Measurements from ENCODE around the gene ALKBH2. TPM values are rescaled to one million over a fixed set of nuclear protein-coding genes. Genes with fewer than 3 reads are reported as not detected.

The ALKBH2 gene
- total RNA-seq, 1 donor from 2014 or later: 16.4 TPM

DNA sequence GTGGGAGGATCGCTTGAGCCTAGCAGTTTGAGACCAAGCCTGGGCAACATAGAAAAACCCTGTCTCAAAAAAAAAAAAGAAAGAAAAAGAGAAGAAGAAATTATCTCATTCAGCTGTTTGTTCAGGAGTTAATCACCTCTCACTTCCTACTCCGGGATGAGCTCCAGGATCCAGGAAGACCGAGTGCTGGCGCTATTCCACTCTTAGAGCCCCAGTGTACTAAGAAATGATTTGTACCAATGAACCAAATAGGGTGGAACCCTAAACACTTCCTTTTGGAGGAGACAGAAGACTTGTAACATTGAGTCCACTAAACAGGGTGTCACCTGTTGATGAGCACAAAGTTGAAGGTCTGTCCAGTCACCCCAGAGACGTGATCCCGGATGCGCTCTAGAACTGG lies 3.6 kb downstream of the ALKBH2 start:
- Mint-ChIP-seq H3K9me3 (ENCODE audit: unreplicated experiment) (peaks cover 5% of the 10 kb centered on the region), H3K36me3 (ENCODE audit: unreplicated experiment) (no peaks in the 10 kb centered on the region), H3K27ac (ENCODE audit: unreplicated experiment) (no peak overlapping the region), H3K4me1 (ENCODE audit: low read depth, unreplicated experiment) (peaks cover 6% of the 10 kb centered on the region), H3K4me3 (ENCODE audit: unreplicated experiment) (no peak overlapping the region), H3K27me3 (ENCODE audit: unreplicated experiment) (no peaks in the 10 kb centered on the region)
- DNase-seq: no peak
- TF ChIP-seq, protein P1, sequence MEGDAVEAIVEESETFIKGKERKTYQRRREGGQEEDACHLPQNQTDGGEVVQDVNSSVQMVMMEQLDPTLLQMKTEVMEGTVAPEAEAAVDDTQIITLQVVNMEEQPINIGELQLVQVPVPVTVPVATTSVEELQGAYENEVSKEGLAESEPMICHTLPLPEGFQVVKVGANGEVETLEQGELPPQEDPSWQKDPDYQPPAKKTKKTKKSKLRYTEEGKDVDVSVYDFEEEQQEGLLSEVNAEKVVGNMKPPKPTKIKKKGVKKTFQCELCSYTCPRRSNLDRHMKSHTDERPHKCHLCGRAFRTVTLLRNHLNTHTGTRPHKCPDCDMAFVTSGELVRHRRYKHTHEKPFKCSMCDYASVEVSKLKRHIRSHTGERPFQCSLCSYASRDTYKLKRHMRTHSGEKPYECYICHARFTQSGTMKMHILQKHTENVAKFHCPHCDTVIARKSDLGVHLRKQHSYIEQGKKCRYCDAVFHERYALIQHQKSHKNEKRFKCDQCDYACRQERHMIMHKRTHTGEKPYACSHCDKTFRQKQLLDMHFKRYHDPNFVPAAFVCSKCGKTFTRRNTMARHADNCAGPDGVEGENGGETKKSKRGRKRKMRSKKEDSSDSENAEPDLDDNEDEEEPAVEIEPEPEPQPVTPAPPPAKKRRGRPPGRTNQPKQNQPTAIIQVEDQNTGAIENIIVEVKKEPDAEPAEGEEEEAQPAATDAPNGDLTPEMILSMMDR (IDR thresholded peaks at IDR 0.05; ENCODE audit: partially characterized antibody, unreplicated experiment): no peak

- peaks cover under 1% of the 10 kb centered on the region for H3K9me3 Mint-ChIP-seq (ENCODE audit: unreplicated experiment)
- no peak overlapping the region for H3K27ac Mint-ChIP-seq (ENCODE audit: unreplicated experiment)
Measured at GRCh38 chr12:109088818-109089217, 4.5 kb downstream of the ALKBH2 start.

GRCh38 chr12:109087250-109087649 lies 6.0 kb downstream of the ALKBH2 start:
- H3K27ac Mint-ChIP-seq (ENCODE audit: unreplicated experiment): no peak overlapping the region
- no peak overlapping the region for H3K4me3 Mint-ChIP-seq (ENCODE audit: unreplicated experiment)
- no peaks in the 10 kb centered on the region for H3K9me3 Mint-ChIP-seq (ENCODE audit: unreplicated experiment)
- H3K27me3 Mint-ChIP-seq (ENCODE audit: unreplicated experiment): no peaks in the 10 kb centered on the region
- TF ChIP-seq, protein P1 (IDR thresholded peaks at IDR 0.05; ENCODE audit: partially characterized antibody, unreplicated experiment): no peak
- no peaks in the 10 kb centered on the region for H3K4me1 Mint-ChIP-seq (ENCODE audit: low read depth, unreplicated experiment)
- DNase-seq: no peak
- H3K36me3 Mint-ChIP-seq (ENCODE audit: unreplicated experiment): peaks cover 1% of the 10 kb centered on the region

More at GRCh38 chr12:109088818-109089217, 4.5 kb downstream of the ALKBH2 start:
- TF ChIP-seq, protein P1 (IDR thresholded peaks at IDR 0.05; ENCODE audit: partially characterized antibody, unreplicated experiment): no peak
- peaks cover 6% of the 10 kb centered on the region for H3K4me1 Mint-ChIP-seq (ENCODE audit: low read depth, unreplicated experiment)
- no peak for DNase-seq
- H3K4me3 Mint-ChIP-seq (ENCODE audit: unreplicated experiment): no peak overlapping the region
- no peaks in the 10 kb centered on the region for H3K36me3 Mint-ChIP-seq (ENCODE audit: unreplicated experiment)
- H3K27me3 Mint-ChIP-seq (ENCODE audit: unreplicated experiment): no peaks in the 10 kb centered on the region

GRCh38 chr12:109085590-109085989 lies 7.7 kb downstream of the ALKBH2 start:
- Mint-ChIP-seq H3K27me3 (ENCODE audit: unreplicated experiment) (no peaks in the 10 kb centered on the region), H3K36me3 (ENCODE audit: unreplicated experiment) (peaks cover 6% of the 10 kb centered on the region), H3K27ac (ENCODE audit: unreplicated experiment) (no peak overlapping the region), H3K4me1 (ENCODE audit: low read depth, unreplicated experiment) (no peaks in the 10 kb centered on the region), H3K9me3 (ENCODE audit: unreplicated experiment) (no peaks in the 10 kb centered on the region), H3K4me3 (ENCODE audit: unreplicated experiment) (no peak overlapping the region)
- TF ChIP-seq, protein P1 (IDR thresholded peaks at IDR 0.05; ENCODE audit: partially characterized antibody, unreplicated experiment): no peak
- DNase-seq: no peak

- Mint-ChIP-seq H3K4me3 (ENCODE audit: unreplicated experiment) (no peak overlapping the region), H3K36me3 (ENCODE audit: unreplicated experiment) (peaks cover 12% of the 10 kb centered on the region), H3K9me3 (ENCODE audit: unreplicated experiment) (no peaks in the 10 kb centered on the region), H3K4me1 (ENCODE audit: low read depth, unreplicated experiment) (no peaks in the 10 kb centered on the region), H3K27me3 (ENCODE audit: unreplicated experiment) (no peaks in the 10 kb centered on the region), H3K27ac (ENCODE audit: unreplicated experiment) (no peak overlapping the region)
- TF ChIP-seq, protein P1 (IDR thresholded peaks at IDR 0.05; ENCODE audit: partially characterized antibody, unreplicated experiment): no peak
- no peak for DNase-seq
Measured at GRCh38 chr12:109084425-109084824, 8.8 kb downstream of the ALKBH2 start.
